HepG2 (cell line): ENCODE measurements around the gene NINL. TPM values are rescaled to one million over a fixed set of nuclear protein-coding genes. Genes with fewer than 3 reads are reported as not detected.

Source experiments
- ATAC-seq: fragments of 200-7000 bp; cut with Tn5 transposase; 3 replicates; pipeline ENCODE4 v1.9.1; 2020; ENCODE audit warnings: mild to moderate bottlenecking, moderate library complexity
- BruUV-seq: library from RNA; stranded (reverse); fragments of 400-500 nt; replicated peaks from 2 replicates; lab custom pipeline; 2021; lab: Mats Ljungman, UMichigan
- CTCF ChIA-PET: fragments of 300-600 bp; formaldehyde crosslinking; extraction: SDS; loops from one replicate; lab custom pipeline; 2021; ENCODE audit warnings: low total read pairs, inconsistent platforms, low intra/inter-chr PET ratio; lab: Yijun Ruan, JAX
- POLR2A ChIA-PET: fragments of 350-600 bp; sonication (Branson Sonifier 250); formaldehyde crosslinking; loops from one replicate; lab custom pipeline; 2020; ENCODE audit warnings: antibody characterized with exemption, inconsistent platforms; lab: Yijun Ruan, JAX
- DNase-seq: peaks from one replicate; pipeline ENCODE4 v3.0.0-alpha.2; 2015; ENCODE audit warnings: low spot score
- FAIRE-seq: peaks from 3 replicates; lab custom pipeline; 2011; peaks lifted over from hg19 to GRCh38; lab: Jason Lieb, UNC
- H2AFZ ChIP-seq: one replicate; pipeline ENCODE4 v1.6.1; 2011; ENCODE audit warnings: low read length, inconsistent platforms
- H3K27ac ChIP-seq: fragments of 300-600 bp; 3 replicates; pipeline ENCODE4 v1.8.0; 2011; ENCODE audit warnings: mixed run types, mild to moderate bottlenecking, mixed read lengths, low read length, inconsistent platforms; ENCODE audit not compliant: insufficient read depth; ENCODE audit errors: extremely low read length
- H3K27me3 ChIP-seq, 2 experiments: fragments of 200-600 bp in 1 of 2; 2 replicates in 1 of 2; 3 replicates in 1 of 2; pipeline versions ENCODE4 v1.6.0 to v1.8.0; 2011; ENCODE audit warnings: low read length in 2 of 2, mild to moderate bottlenecking in 2 of 2, moderate library complexity in 2 of 2, inconsistent platforms in 1 of 2; ENCODE audit not compliant: insufficient read depth in 2 of 2, control insufficient read depth in 1 of 2
- H3K36me3 ChIP-seq, 2 experiments: fragments of 200-600 bp in 1 of 2; replicated peaks in 1 of 2; 2 replicates in 1 of 2; 3 replicates in 1 of 2; pipeline versions ENCODE4 v1.5.1 to v1.8.0; 2011; ENCODE audit warnings: low read length in 2 of 2, inconsistent platforms in 1 of 2; ENCODE audit not compliant: insufficient read depth in 2 of 2, control insufficient read depth in 1 of 2
- H3K4me1 ChIP-seq: 2 replicates; pipeline ENCODE4 v1.5.1; 2012; ENCODE audit warnings: low read length, inconsistent platforms; ENCODE audit not compliant: insufficient read depth
- H3K4me2 ChIP-seq: 2 replicates; pipeline ENCODE4 v1.6.0; 2011; ENCODE audit warnings: low read depth, low read length, inconsistent platforms
- H3K4me3 ChIP-seq, 3 experiments: fragments of 200-600 bp in 1 of 3; sonication (generic), shearing (Covaris generic) in 1 of 3; replicated peaks in 1 of 3; 2 replicates each; pipeline ENCODE4 v1.5.1; 2011 to 2016; ENCODE audit warnings: low read length in 3 of 3, inconsistent platforms in 2 of 3, low read depth in 2 of 3, mild to moderate bottlenecking in 2 of 3, control low read depth in 1 of 3, mixed read lengths in 1 of 3; ENCODE audit not compliant: insufficient read depth in 1 of 3
- H3K79me2 ChIP-seq: one replicate; pipeline ENCODE4 v1.6.1; 2011; ENCODE audit warnings: low read length, inconsistent platforms; ENCODE audit not compliant: insufficient read depth
- H3K9ac ChIP-seq: 2 replicates; pipeline ENCODE4 v1.6.0; 2011; ENCODE audit warnings: mild to moderate bottlenecking, low read depth, low read length, inconsistent platforms; ENCODE audit not compliant: insufficient read depth
- H3K9me3 ChIP-seq: 2 replicates; pipeline ENCODE4 v1.5.1; 2012; ENCODE audit warnings: mild to moderate bottlenecking, low read length
- H4K20me1 ChIP-seq: 2 replicates; pipeline ENCODE4 v1.6.0; 2011; ENCODE audit warnings: inconsistent platforms, mild to moderate bottlenecking, low read length, moderate library complexity; ENCODE audit not compliant: insufficient read depth
- ARNT ChIP-seq: fragments of 450-650 bp; IDR thresholded peaks from 2 replicates; pipeline ENCODE4 v1.6.1; 2017
- ATM ChIP-seq: fragments of 450-650 bp; IDR thresholded peaks from 2 replicates; pipeline ENCODE4 v1.7.1; 2017; ENCODE audit warnings: mild to moderate bottlenecking, borderline replicate concordance
- IKZF1 ChIP-seq: fragments of 450-650 bp; IDR thresholded peaks from 2 replicates; pipeline ENCODE4 v1.7.1; 2016
- MEIS2 ChIP-seq: sonication (generic); formaldehyde crosslinking; IDR thresholded peaks from 2 replicates; pipeline ENCODE4 v1.9.0; 2021; ENCODE audit warnings: mild to moderate bottlenecking, missing genetic modification reagents
- NBN ChIP-seq: fragments of 450-650 bp; conservative IDR thresholded peaks from 2 replicates; pipeline ENCODE4 v1.6.1; 2017
- NONO ChIP-seq, 2 experiments: fragments of 450-650 bp in 1 of 2; sonication (generic) in 1 of 2; formaldehyde crosslinking in 1 of 2; IDR thresholded peaks in 1 of 2; conservative IDR thresholded peaks in 1 of 2; 2 replicates each; pipeline versions ENCODE4 v1.6.1 to v1.8.0; 2017 to 2022; ENCODE audit warnings: mild to moderate bottlenecking in 1 of 2, missing genetic modification reagents in 1 of 2, moderate library complexity in 1 of 2
- PHB2 ChIP-seq: fragments of 450-650 bp; IDR thresholded peaks from 2 replicates; pipeline ENCODE4 v1.6.1; 2018; ENCODE audit not compliant: partially characterized antibody
- PLRG1 ChIP-seq: fragments of 450-650 bp; conservative IDR thresholded peaks from 2 replicates; pipeline ENCODE4 v1.6.1; 2016
- RAD51 ChIP-seq: fragments of 450-650 bp; IDR thresholded peaks from 2 replicates; pipeline ENCODE4 v1.6.1; 2016; ENCODE audit warnings: borderline replicate concordance
- TFDP2 ChIP-seq: sonication (generic); formaldehyde crosslinking; IDR thresholded peaks from 2 replicates; pipeline ENCODE4 v1.4.0; 2020; ENCODE audit warnings: missing genetic modification reagents
- ZNF282 ChIP-seq: fragments of 450-650 bp; IDR thresholded peaks from 2 replicates; pipeline ENCODE4 v1.6.1; 2018; ENCODE audit not compliant: partially characterized antibody
- ZNF547 ChIP-seq: sonication (generic); formaldehyde crosslinking; IDR thresholded peaks from 2 replicates; pipeline ENCODE4 v1.5.1; 2020; ENCODE audit warnings: mild to moderate bottlenecking, missing genetic modification reagents
- ZNF646 ChIP-seq: sonication (generic); formaldehyde crosslinking; IDR thresholded peaks from 2 replicates; pipeline ENCODE4 v1.9.0; 2021; ENCODE audit warnings: mild to moderate bottlenecking, missing genetic modification reagents
- WGBS: methylation state at CpG from one replicate; pipeline ENCODE4 v1.1.6; 2017; ENCODE audit warnings: low lambda C conversion rate; 5-methylcytosine and 5-hydroxymethylcytosine counted together
- in situ Hi-C: cut with HindIII; loops from 2 replicates; pipeline ENCODE4 v1.10.0; 2017; ENCODE audit warnings: low pct_unique_long_range_greater_than_20kb; ENCODE audit not compliant: extremely low pct_ligation_motif_present
- intact Hi-C: fragments of 100-400 bp; cut with micrococcal nuclease; formaldehyde crosslinking; loops from one replicate; pipeline ENCODE4 v1.10.0; 2022; ENCODE audit not compliant: unreplicated experiment
- polyA plus RNA-seq, 8 experiments: library from polyadenylated mRNA; depleted of rRNA in 3 of 8; stranded (reverse) in 7 of 8; unstranded in 1 of 8; fragments of >200 nt; fragmentation: Illumina TruSeq in 4 of 8; extraction: Trizol in 4 of 8; gene quantifications; 2 replicates each; pipeline versions ENCODE4 v1.2.1 to v1.2.3, GENCODE V29; 2011 to 2016; ENCODE audit warnings: low read depth in 4 of 8, missing spikeins in 1 of 8, mixed read lengths in 1 of 8; ENCODE audit not compliant: insufficient read depth in 1 of 8
- total RNA-seq, 5 experiments: library from RNA; depleted of rRNA; stranded (reverse); fragments of >200 nt; fragmentation: Illumina TruSeq; extraction: Trizol; gene quantifications; 2 replicates each; pipeline ENCODE4 v1.2.3, GENCODE V29; 2016; ENCODE audit warnings: low read depth in 1 of 5
- TF ChIP-seq, protein P1 (sequence below): fragments of 450-650 bp; IDR thresholded peaks from 2 replicates; pipeline ENCODE4 v1.6.1; 2017

The NINL gene
- total and polyA plus RNA-seq, 2 of the 13 experiments (the other 11 are each of a cell fraction or from before 2014, with no cell fraction given), result 32.3 to 34.3 TPM

- DNase-seq (no peak), FAIRE-seq (peak; percentile 78), ATAC-seq (no peak)
- no peaks in the 10 kb centered on the region for H3K9me3 ChIP-seq
- BruUV-seq, result no TSS peak
- H3K27ac ChIP-seq, result peak overlapping the region; percentile 52
- H3K4me3 ChIP-seq, result no peak overlapping the region
- no peaks in the 10 kb centered on the region for H4K20me1 ChIP-seq
- no peak overlapping the region for H3K9ac ChIP-seq
- H3K4me1 ChIP-seq, result peaks cover 41% of the 10 kb centered on the region
- no peaks in the 10 kb centered on the region for H3K79me2 ChIP-seq
- no peak overlapping the region for H3K4me2 ChIP-seq
- intact Hi-C loops, result no loop called here
- H2AFZ ChIP-seq, result no peak overlapping the region
- CTCF ChIA-PET, result no interaction called here
- 80% methylated on average over 2 of the region's 2 CpGs for WGBS
- H3K36me3 ChIP-seq, result no peaks in the 10 kb centered on the region
- TF ChIP-seq ATM, result peak; percentile 47; the same call in 1 of the 2 replicates
- TF ChIP-seq MEIS2 (CRISPR knock-in tag), result no peak
- TF ChIP-seq TFDP2 (CRISPR knock-in tag), result no peak
- TF ChIP-seq ZNF646 (CRISPR knock-in tag), result peak; percentile 87
- TF ChIP-seq ARNT, result peak; percentile 83; the same call in 1 of the 2 replicates
- 0 out of 2 replicates have a peak, but pooled peaks have one; percentile 36 for TF ChIP-seq PLRG1
- TF ChIP-seq NONO (IDR thresholded peaks at IDR 0.05), result peak; percentile 94
- no peak for TF ChIP-seq NONO (CRISPR knock-in tag; conservative IDR thresholded peaks at IDR 0.05)
- no peak for TF ChIP-seq ZNF547 (CRISPR knock-in tag)
- TF ChIP-seq PHB2, result peak; percentile 91
- TF ChIP-seq ZNF282, result peak; percentile 96
- TF ChIP-seq, protein P1, sequence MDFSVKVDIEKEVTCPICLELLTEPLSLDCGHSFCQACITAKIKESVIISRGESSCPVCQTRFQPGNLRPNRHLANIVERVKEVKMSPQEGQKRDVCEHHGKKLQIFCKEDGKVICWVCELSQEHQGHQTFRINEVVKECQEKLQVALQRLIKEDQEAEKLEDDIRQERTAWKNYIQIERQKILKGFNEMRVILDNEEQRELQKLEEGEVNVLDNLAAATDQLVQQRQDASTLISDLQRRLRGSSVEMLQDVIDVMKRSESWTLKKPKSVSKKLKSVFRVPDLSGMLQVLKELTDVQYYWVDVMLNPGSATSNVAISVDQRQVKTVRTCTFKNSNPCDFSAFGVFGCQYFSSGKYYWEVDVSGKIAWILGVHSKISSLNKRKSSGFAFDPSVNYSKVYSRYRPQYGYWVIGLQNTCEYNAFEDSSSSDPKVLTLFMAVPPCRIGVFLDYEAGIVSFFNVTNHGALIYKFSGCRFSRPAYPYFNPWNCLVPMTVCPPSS, result peak; percentile 70; the same call in 1 of the 2 replicates
- TF ChIP-seq IKZF1, result 0 out of 2 replicates have a peak, but pooled peaks have one; percentile 64
- 0 out of 2 replicates have a peak, but pooled peaks have one; percentile 8 for TF ChIP-seq RAD51
- TF ChIP-seq NBN, result peak; percentile 70; the same call in 1 of the 2 replicates
- no peaks in the 10 kb centered on the region for H3K27me3 ChIP-seq
- POLR2A ChIA-PET, result no interaction called here
- in situ Hi-C loops, result no loop called here
Measured at GRCh38 chr20:25601659-25602058, 16.3 kb upstream of the NINL start.
